K562 (cell line): ENCODE measurements around the gene GGTLC2. TPM values are rescaled to one million over a fixed set of nuclear protein-coding genes. Genes with fewer than 3 reads are reported as not detected.
A peak's percentile ranks its signal among the peaks of the same experiment; 100 is the strongest.
"Not testable (repeated sequence)": the region's sequence is repeated elsewhere in the genome, so short reads cannot be mapped to it uniquely, and the experiment has no call there.

Experiments used
- ATAC-seq: fragments of 200-7000 bp; cut with Tn5 transposase; 3 replicates; pipeline ENCODE4 v1.9.1; 2020; ENCODE audit warnings: moderate library complexity
- BruUV-seq: library from RNA; stranded (reverse); fragments of 400-500 nt; replicated peaks from 2 replicates; lab custom pipeline; 2021; lab: Mats Ljungman, UMichigan
- CTCF ChIA-PET: fragments of 300-600 bp; formaldehyde crosslinking; extraction: SDS; loops from one replicate; lab custom pipeline; 2021; ENCODE audit warnings: low intra/inter-chr PET ratio; lab: Yijun Ruan, JAX
- POLR2A ChIA-PET: fragments of 300-600, 350-650 bp; sonication (Branson Sonifier 250); formaldehyde crosslinking; extraction: SDS; loops from one replicate; lab custom pipeline; 2021; ENCODE audit warnings: antibody characterized with exemption, inconsistent platforms; lab: Yijun Ruan, JAX
- DNase-seq, 4 experiments: peaks; one replicate each; pipeline versions ENCODE4 v3.0.0 to v3.0.0-alpha.2; 2011 to 2018; ENCODE audit warnings: low spot score in 3 of 4, mixed read lengths in 3 of 4; ENCODE audit errors: extremely low read depth in 1 of 4
- FAIRE-seq: peaks from 2 replicates; lab custom pipeline; 2011; peaks lifted over from hg19 to GRCh38; lab: Jason Lieb, UNC
- H2AFZ ChIP-seq: 2 replicates; pipeline ENCODE4 v1.6.0; 2011; ENCODE audit warnings: low read depth, low read length, control low read depth, inconsistent platforms
- H3K27ac ChIP-seq: fragments of 200-600 bp; 3 replicates; pipeline ENCODE4 v1.8.0; 2011; ENCODE audit warnings: low read depth, mild to moderate bottlenecking, control low read depth, inconsistent platforms, low read length, moderate library complexity, mixed read lengths; ENCODE audit errors: extremely low read depth
- H3K27me3 ChIP-seq, 2 experiments: fragments of 300-600 bp in 1 of 2; 2 replicates in 1 of 2; 3 replicates in 1 of 2; pipeline versions ENCODE4 v1.6.0 to v1.8.0; 2011; ENCODE audit warnings: inconsistent platforms in 2 of 2, low read length in 2 of 2, mild to moderate bottlenecking in 1 of 2, mixed read lengths in 1 of 2, moderate library complexity in 1 of 2; ENCODE audit not compliant: control insufficient read depth in 2 of 2, insufficient read depth in 2 of 2
- H3K36me3 ChIP-seq: fragments of 300-600 bp; 3 replicates; pipeline ENCODE4 v1.8.0; 2011; ENCODE audit warnings: mild to moderate bottlenecking, low read length, inconsistent platforms; ENCODE audit not compliant: control insufficient read depth, insufficient read depth
- H3K4me1 ChIP-seq, 2 experiments: fragments of 200-600 bp in 1 of 2; replicated peaks in 1 of 2; 2 replicates in 1 of 2; 3 replicates in 1 of 2; pipeline versions ENCODE4 v1.5.1 to v1.8.0; 2011; ENCODE audit warnings: inconsistent platforms in 2 of 2, low read length in 2 of 2, mild to moderate bottlenecking in 1 of 2, mixed read lengths in 1 of 2, moderate library complexity in 1 of 2; ENCODE audit not compliant: control insufficient read depth in 2 of 2, insufficient read depth in 2 of 2
- H3K4me2 ChIP-seq: 2 replicates; pipeline ENCODE4 v1.6.1; 2011; ENCODE audit warnings: low read length, control low read depth, inconsistent platforms, mixed read lengths; ENCODE audit not compliant: insufficient read depth
- H3K4me3 ChIP-seq: fragments of 200-600 bp; sonication (generic), shearing (Covaris generic); 2 replicates; pipeline ENCODE4 v1.5.1; 2016; ENCODE audit warnings: control low read depth, inconsistent platforms
- H3K79me2 ChIP-seq: fragments of 200-600 bp; 3 replicates; pipeline ENCODE4 v1.8.0; 2011; ENCODE audit warnings: low read length, inconsistent platforms; ENCODE audit not compliant: control insufficient read depth, insufficient read depth
- H3K9ac ChIP-seq, 2 experiments: 2 replicates each; pipeline versions ENCODE4 v1.6.0 to v1.6.1; 2011; ENCODE audit warnings: low read depth in 2 of 2, low read length in 2 of 2, control low read depth in 1 of 2, inconsistent platforms in 1 of 2, mild to moderate bottlenecking in 1 of 2, mixed read lengths in 1 of 2; ENCODE audit not compliant: insufficient read depth in 1 of 2
- H3K9me1 ChIP-seq: one replicate; pipeline ENCODE4 v1.6.0; 2011; ENCODE audit warnings: inconsistent platforms, mild to moderate bottlenecking, low read length, moderate library complexity; ENCODE audit not compliant: control insufficient read depth, insufficient read depth
- H3K9me3 ChIP-seq: replicated peaks from 2 replicates; pipeline ENCODE4 v1.5.1; 2011; ENCODE audit warnings: low read depth, low read length, inconsistent platforms; ENCODE audit not compliant: control insufficient read depth, insufficient read depth
- H4K20me1 ChIP-seq: replicated peaks from 2 replicates; pipeline ENCODE4 v1.6.1; 2011; ENCODE audit warnings: low read length, inconsistent platforms, mixed read lengths; ENCODE audit not compliant: control insufficient read depth, insufficient read depth
- ERF ChIP-seq: fragments of 450-650 bp; formaldehyde crosslinking; IDR thresholded peaks from 2 replicates; pipeline ENCODE4 v1.4.0; 2020; ENCODE audit warnings: mild to moderate bottlenecking, mixed read lengths
- MYC ChIP-seq, 2 experiments: fragments of 250-450 bp in 1 of 2; sonication (Bioruptor Pico) in 1 of 2; IDR thresholded peaks; 2 replicates each; pipeline versions ENCODE4 v1.5.1 to v1.6.1; 2012 to 2021; ENCODE audit warnings: low read depth in 2 of 2, borderline replicate concordance in 1 of 2, improper control_type of control experiment in 1 of 2, low read length in 1 of 2, mild to moderate bottlenecking in 1 of 2, moderate library complexity in 1 of 2
- ZNF165 ChIP-seq: fragments of 250-450 bp; sonication (Bioruptor Pico); IDR thresholded peaks from 2 replicates; pipeline ENCODE4 v1.4.0; 2020; ENCODE audit warnings: borderline replicate concordance
- WGBS: fragments of 100-300 bp; shearing (Covaris generic); methylation state at CpG from one replicate; pipeline ENCODE4 v1.1.6; 2016; ENCODE audit warnings: low coverage, mixed read lengths; ENCODE audit not compliant: insufficient coverage; ENCODE audit errors: missing lambda C conversion rate; 5-methylcytosine and 5-hydroxymethylcytosine counted together
- in situ Hi-C: fragments of 300-500 bp; cut with MboI; formaldehyde crosslinking; loops from 4 replicates; pipeline ENCODE4 v1.15.0; 2018; ENCODE audit warnings: inconsistent platforms, mixed read lengths
- intact Hi-C: fragments of 100-400 bp; cut with micrococcal nuclease; formaldehyde crosslinking; loops from 2 replicates; pipeline ENCODE4 v1.14.2; 2022
- polyA plus RNA-seq, 8 experiments: library from polyadenylated mRNA; depleted of rRNA in 4 of 8; stranded (reverse) in 5 of 8; unstranded in 3 of 8; fragments of >200 nt; fragmentation: Nextera tagmentation in 2 of 8; fragmentation: Illumina TruSeq in 1 of 8; extraction: Ambion mirVana in 2 of 8; extraction: Trizol in 1 of 8; gene quantifications; 2 replicates each; pipeline versions ENCODE4 v1.2.1 to v1.2.3, GENCODE V29; 2011 to 2014; ENCODE audit warnings: inconsistent platforms in 1 of 8, missing spikeins in 1 of 8
- total RNA-seq, 7 experiments: library from RNA; depleted of rRNA in 6 of 7; stranded (reverse); fragments of >200 nt in 6 of 7; fragmentation: Illumina TruSeq in 2 of 7; extraction: Trizol in 2 of 7; gene quantifications; 2 replicates each; pipeline versions ENCODE4 v1.2.1 to v1.2.3, GENCODE V29; 2011 to 2021; ENCODE audit warnings: low replicate concordance in 1 of 7
- TF ChIP-seq, protein P1 (sequence below): sonication (generic); formaldehyde crosslinking; IDR thresholded peaks from 2 replicates; pipeline ENCODE4 v1.9.0; 2022; ENCODE audit warnings: mild to moderate bottlenecking, missing genetic modification reagents
- TF ChIP-seq, protein P2 (sequence below), 3 experiments: fragments of 200-800 bp in 1 of 3; fragments of 250-450 bp in 1 of 3; fragments of 450-650 bp in 1 of 3; sonication (Bioruptor Pico) in 1 of 3; sonication (Bioruptor generic) in 1 of 3; formaldehyde crosslinking in 1 of 3; IDR thresholded peaks; 2 replicates each; pipeline versions ENCODE4 v1.6.1 to v1.8.0; 2016 to 2022; ENCODE audit warnings: mild to moderate bottlenecking in 2 of 3, missing genetic modification characterization in 2 of 3, missing compliant biosample characterization in 1 of 3, moderate library complexity in 1 of 3
- TF ChIP-seq, protein P3 (sequence below), 2 experiments: fragments of 450-650 bp in 1 of 2; sonication (generic) in 1 of 2; formaldehyde crosslinking; conservative IDR thresholded peaks; 2 replicates each; pipeline versions ENCODE4 v1.4.0 to v1.8.1; 2020 to 2022; ENCODE audit warnings: mild to moderate bottlenecking in 1 of 2, missing genetic modification reagents in 1 of 2

GGTLC2 gene
- total and polyA plus RNA-seq, 9 of the 15 experiments (the other 6 are each of a cell fraction or from before 2014, with no cell fraction given), result not detected

DNA sequence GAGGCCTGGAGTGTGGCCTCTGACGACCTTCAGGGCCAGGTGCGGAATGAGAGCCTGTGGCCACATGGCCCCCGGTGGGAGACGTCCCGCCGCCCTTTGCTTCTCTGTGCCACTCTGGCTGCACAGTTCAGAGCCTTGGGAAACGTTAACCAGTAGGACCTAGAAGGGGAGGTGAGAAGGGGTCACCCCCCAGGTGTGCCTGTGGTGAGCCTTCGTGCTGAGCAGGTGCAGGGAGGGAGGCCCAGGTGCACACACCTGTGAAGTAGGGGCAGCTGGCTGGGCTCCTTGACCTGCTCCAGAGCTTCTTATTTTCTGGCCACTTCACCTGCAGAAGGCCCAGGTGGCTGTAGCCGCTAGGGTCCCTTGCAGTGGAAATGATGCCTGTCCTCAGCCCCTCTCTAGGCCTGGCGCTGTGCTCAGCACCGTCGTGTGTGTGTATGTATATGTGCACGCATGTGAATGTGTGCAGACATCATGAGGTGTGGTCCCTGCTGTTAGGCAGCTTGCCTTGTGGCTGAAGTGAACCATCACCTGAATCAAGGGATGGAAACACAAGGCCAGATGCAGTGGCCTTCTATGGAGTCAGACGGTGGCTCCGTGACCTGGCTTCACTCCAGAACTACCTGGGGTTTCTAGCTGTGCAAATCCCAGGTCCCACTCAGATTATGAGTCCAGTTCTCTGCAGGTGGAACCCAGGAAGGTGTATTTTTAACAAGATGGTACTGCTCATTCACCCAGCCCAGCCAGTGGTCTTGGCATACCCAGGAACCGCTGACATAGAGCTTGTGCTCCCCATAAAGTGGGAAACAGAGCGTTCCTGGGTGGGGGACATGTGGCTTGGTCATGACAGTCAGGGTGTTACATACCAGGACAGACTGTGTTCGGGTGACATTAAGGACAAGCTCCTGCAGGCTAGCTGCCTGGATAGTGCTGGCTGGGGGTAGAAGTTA, 15.6 kb upstream of the GGTLC2 start:
- ATAC-seq (peak; percentile 17), DNase-seq (peak in 1 of 4 experiments; percentile 28)
- H2AFZ ChIP-seq; in situ Hi-C loops; FAIRE-seq; H4K20me1 ChIP-seq; H3K27ac ChIP-seq; H3K36me3 ChIP-seq; CTCF ChIA-PET; H3K9me1 ChIP-seq; H3K79me2 ChIP-seq; BruUV-seq; H3K9me3 ChIP-seq; intact Hi-C loops; H3K9ac ChIP-seq; H3K4me3 ChIP-seq; H3K4me2 ChIP-seq; H3K4me1 ChIP-seq; TF ChIP-seq MYC (IDR thresholded peaks at IDR 0.05; ENCODE audit: low read depth, low read length): not testable (repeated sequence)
- TF ChIP-seq ZNF165 (0 out of 2 replicates have a peak, but pooled peaks have one; percentile 25), MYC (CRISPR knock-in tag; IDR thresholded peaks at IDR 0.05; ENCODE audit: borderline replicate concordance, low read depth) (0 out of 2 replicates have a peak, but pooled peaks have one; percentile 20), ERF (CRISPR knock-in tag) (peak; percentile 21; the same call in 1 of the 2 replicates)
- TF ChIP-seq, protein P1, sequence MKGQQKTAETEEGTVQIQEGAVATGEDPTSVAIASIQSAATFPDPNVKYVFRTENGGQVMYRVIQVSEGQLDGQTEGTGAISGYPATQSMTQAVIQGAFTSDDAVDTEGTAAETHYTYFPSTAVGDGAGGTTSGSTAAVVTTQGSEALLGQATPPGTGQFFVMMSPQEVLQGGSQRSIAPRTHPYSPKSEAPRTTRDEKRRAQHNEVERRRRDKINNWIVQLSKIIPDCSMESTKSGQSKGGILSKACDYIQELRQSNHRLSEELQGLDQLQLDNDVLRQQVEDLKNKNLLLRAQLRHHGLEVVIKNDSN (CRISPR knock-in tag), result peak; percentile 29; the same call in 1 of the 2 replicates
- TF ChIP-seq, protein P2, sequence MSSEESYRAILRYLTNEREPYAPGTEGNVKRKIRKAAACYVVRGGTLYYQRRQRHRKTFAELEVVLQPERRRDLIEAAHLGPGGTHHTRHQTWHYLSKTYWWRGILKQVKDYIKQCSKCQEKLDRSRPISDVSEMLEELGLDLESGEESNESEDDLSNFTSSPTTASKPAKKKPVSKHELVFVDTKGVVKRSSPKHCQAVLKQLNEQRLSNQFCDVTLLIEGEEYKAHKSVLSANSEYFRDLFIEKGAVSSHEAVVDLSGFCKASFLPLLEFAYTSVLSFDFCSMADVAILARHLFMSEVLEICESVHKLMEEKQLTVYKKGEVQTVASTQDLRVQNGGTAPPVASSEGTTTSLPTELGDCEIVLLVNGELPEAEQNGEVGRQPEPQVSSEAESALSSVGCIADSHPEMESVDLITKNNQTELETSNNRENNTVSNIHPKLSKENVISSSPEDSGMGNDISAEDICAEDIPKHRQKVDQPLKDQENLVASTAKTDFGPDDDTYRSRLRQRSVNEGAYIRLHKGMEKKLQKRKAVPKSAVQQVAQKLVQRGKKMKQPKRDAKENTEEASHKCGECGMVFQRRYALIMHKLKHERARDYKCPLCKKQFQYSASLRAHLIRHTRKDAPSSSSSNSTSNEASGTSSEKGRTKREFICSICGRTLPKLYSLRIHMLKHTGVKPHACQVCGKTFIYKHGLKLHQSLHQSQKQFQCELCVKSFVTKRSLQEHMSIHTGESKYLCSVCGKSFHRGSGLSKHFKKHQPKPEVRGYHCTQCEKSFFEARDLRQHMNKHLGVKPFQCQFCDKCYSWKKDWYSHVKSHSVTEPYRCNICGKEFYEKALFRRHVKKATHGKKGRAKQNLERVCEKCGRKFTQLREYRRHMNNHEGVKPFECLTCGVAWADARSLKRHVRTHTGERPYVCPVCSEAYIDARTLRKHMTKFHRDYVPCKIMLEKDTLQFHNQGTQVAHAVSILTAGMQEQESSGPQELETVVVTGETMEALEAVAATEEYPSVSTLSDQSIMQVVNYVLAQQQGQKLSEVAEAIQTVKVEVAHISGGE (CRISPR knock-in tag; IDR thresholded peaks at IDR 0.05), result peak in 1 of 3 experiments; percentile 35; a peak in 1 of 6 replicates
- TF ChIP-seq, protein P3, sequence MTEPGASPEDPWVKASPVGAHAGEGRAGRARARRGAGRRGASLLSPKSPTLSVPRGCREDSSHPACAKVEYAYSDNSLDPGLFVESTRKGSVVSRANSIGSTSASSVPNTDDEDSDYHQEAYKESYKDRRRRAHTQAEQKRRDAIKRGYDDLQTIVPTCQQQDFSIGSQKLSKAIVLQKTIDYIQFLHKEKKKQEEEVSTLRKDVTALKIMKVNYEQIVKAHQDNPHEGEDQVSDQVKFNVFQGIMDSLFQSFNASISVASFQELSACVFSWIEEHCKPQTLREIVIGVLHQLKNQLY (CRISPR knock-in tag; conservative IDR thresholded peaks at IDR 0.05), result 0 out of 4 replicates have a peak, but pooled peaks of 1 of the 2 experiments have one; percentile 26
- POLR2A ChIA-PET, result interaction anchor here (0.6 to 1.2 kb wide), 4 partner anchors 13 to 73 kb away, joined by 3 to 7 read pairs (median 6); no protein-coding TSS in a partner anchor
- 2% methylated on average over 15 of the region's 18 CpGs for WGBS
- peaks cover 9 to 27% of the 10 kb centered on the region in 2 experiments for H3K27me3 ChIP-seq
